ENCODE measurements around the gene PNRC2. TPM values are rescaled to one million over a fixed set of nuclear protein-coding genes. Genes with fewer than 3 reads are reported as not detected.

PNRC2 gene
- total RNA-seq, 1 experiment from 2014 or later = 166 TPM

DNA sequence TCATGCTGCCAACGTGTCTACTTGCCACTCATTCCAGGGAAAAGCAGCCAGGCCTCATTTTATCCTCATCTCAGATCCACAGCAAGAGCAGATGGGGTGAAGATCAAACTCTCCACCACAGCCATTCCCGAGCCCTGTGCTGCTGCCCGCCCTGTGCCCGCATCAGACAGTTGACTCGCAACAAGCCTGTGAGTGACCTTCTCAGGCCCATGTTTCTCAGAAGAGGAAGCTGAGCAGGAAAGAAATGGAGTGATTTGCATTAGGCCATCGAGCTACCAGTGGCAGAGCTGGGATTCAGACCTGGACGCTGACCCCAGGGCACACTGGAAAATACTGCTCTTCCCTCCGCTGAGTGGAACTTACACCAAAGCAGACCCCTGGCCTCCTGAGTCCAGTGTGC is 47.7 kb upstream of the PNRC2 start:
- H3K36me3 Mint-ChIP-seq = no peaks in the 10 kb centered on the region
- TF ChIP-seq GTF2I (CRISPR knock-in tag; conservative IDR thresholded peaks at IDR 0.05) (no peak), FOXP1 (CRISPR knock-in tag; IDR thresholded peaks at IDR 0.05; ENCODE audit: borderline replicate concordance) (no peak), CREB1 (CRISPR knock-in tag; IDR thresholded peaks at IDR 0.05) (no peak), SMAD4 (CRISPR knock-in tag; IDR thresholded peaks at IDR 0.05) (no peak), ZNF671 (CRISPR knock-in tag; IDR thresholded peaks at IDR 0.05) (no peak)
- TF ChIP-seq, protein P1, sequence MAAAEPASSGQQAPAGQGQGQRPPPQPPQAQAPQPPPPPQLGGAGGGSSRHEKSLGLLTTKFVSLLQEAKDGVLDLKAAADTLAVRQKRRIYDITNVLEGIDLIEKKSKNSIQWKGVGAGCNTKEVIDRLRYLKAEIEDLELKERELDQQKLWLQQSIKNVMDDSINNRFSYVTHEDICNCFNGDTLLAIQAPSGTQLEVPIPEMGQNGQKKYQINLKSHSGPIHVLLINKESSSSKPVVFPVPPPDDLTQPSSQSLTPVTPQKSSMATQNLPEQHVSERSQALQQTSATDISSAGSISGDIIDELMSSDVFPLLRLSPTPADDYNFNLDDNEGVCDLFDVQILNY (CRISPR knock-in tag; IDR thresholded peaks at IDR 0.05) = no peak
- H3K9me3 Mint-ChIP-seq = no peaks in the 10 kb centered on the region
- ChIA-PET CTCF (interaction anchor here (5.3 kb wide), 1 partner anchor 102 kb away, joined by 44 read pairs; no protein-coding TSS in a partner anchor), POLR2A (no interaction called here)
- no peak overlapping the region for H3K4me3 Mint-ChIP-seq
- peaks cover 9% of the 10 kb centered on the region for H3K4me1 Mint-ChIP-seq
- peaks cover 9% of the 10 kb centered on the region; the same call in 1 of the 2 replicates for H3K27me3 Mint-ChIP-seq (ENCODE audit: low read depth)
- no peak for ATAC-seq
- no peak for DNase-seq (ENCODE audit: low spot score)
- no peak overlapping the region for H3K27ac Mint-ChIP-seq

DNA sequence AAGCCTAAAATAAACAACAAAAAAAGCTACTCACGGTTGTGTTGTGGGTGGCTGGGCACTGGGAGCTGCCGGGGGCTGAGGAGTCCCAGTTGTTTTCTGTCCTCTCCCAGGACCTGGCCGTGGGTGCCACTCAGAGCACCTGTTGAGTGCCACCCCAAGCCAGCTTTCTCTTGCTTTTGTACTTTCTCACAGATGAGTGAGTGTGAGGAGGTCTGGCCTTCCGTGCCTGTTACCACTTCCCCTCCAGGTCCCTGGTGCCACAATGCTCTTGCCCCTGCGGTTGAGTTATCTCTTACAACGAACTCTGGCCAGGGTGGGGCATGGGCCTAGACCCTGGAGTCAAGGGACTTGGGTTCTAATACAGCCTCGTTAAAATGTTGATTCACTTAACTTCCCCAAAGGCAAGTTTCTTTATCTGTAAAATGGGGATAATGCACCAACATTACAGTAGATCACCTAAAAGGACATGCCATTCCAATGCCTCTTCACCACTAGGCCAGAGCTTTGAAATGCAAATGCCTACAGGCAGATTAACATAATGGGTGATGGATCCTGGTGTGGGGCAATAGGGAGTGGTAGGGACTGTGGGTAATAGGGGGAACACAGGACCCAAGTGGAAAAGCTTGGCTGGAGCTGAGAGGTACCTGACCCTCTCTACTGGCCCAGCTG is 46.3 kb upstream of the PNRC2 start, which contains the start of gene CNR2:
Gene CNR2 (minus strand): TSS at position 151 of the 669 bp plus-strand sequence. CDS start 37,745 bp downstream, outside the sequence.
- H3K4me3 Mint-ChIP-seq = no peak within 1 kb of the TSS
- peaks cover 10% of the 10 kb centered on the region for H3K4me1 Mint-ChIP-seq
- peaks cover 9% of the 10 kb centered on the region; the same call in 1 of the 2 replicates for H3K27me3 Mint-ChIP-seq (ENCODE audit: low read depth)
- POLR2A ChIA-PET = no interaction called here
- H3K27ac Mint-ChIP-seq = no peak within 1 kb of the TSS; the same call in 1 of the 2 replicates
- ATAC-seq = no peak
- no peak for DNase-seq (ENCODE audit: low spot score)
- no peak for TF ChIP-seq GRHL2 (CRISPR knock-in tag; IDR thresholded peaks at IDR 0.05; ENCODE audit: insufficient replicate concordance, severe bottlenecking)
- TF ChIP-seq, protein P2, sequence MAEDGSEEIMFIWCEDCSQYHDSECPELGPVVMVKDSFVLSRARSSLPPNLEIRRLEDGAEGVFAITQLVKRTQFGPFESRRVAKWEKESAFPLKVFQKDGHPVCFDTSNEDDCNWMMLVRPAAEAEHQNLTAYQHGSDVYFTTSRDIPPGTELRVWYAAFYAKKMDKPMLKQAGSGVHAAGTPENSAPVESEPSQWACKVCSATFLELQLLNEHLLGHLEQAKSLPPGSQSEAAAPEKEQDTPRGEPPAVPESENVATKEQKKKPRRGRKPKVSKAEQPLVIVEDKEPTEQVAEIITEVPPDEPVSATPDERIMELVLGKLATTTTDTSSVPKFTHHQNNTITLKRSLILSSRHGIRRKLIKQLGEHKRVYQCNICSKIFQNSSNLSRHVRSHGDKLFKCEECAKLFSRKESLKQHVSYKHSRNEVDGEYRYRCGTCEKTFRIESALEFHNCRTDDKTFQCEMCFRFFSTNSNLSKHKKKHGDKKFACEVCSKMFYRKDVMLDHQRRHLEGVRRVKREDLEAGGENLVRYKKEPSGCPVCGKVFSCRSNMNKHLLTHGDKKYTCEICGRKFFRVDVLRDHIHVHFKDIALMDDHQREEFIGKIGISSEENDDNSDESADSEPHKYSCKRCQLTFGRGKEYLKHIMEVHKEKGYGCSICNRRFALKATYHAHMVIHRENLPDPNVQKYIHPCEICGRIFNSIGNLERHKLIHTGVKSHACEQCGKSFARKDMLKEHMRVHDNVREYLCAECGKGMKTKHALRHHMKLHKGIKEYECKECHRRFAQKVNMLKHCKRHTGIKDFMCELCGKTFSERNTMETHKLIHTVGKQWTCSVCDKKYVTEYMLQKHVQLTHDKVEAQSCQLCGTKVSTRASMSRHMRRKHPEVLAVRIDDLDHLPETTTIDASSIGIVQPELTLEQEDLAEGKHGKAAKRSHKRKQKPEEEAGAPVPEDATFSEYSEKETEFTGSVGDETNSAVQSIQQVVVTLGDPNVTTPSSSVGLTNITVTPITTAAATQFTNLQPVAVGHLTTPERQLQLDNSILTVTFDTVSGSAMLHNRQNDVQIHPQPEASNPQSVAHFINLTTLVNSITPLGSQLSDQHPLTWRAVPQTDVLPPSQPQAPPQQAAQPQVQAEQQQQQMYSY (CRISPR knock-in tag; IDR thresholded peaks at IDR 0.05) = no peak
- no peak for TF ChIP-seq ZBTB21 (CRISPR knock-in tag; IDR thresholded peaks at IDR 0.05; ENCODE audit: borderline replicate concordance)
- no peak for TF ChIP-seq FOXK1 (CRISPR knock-in tag; IDR thresholded peaks at IDR 0.05)
- TF ChIP-seq, protein P3, sequence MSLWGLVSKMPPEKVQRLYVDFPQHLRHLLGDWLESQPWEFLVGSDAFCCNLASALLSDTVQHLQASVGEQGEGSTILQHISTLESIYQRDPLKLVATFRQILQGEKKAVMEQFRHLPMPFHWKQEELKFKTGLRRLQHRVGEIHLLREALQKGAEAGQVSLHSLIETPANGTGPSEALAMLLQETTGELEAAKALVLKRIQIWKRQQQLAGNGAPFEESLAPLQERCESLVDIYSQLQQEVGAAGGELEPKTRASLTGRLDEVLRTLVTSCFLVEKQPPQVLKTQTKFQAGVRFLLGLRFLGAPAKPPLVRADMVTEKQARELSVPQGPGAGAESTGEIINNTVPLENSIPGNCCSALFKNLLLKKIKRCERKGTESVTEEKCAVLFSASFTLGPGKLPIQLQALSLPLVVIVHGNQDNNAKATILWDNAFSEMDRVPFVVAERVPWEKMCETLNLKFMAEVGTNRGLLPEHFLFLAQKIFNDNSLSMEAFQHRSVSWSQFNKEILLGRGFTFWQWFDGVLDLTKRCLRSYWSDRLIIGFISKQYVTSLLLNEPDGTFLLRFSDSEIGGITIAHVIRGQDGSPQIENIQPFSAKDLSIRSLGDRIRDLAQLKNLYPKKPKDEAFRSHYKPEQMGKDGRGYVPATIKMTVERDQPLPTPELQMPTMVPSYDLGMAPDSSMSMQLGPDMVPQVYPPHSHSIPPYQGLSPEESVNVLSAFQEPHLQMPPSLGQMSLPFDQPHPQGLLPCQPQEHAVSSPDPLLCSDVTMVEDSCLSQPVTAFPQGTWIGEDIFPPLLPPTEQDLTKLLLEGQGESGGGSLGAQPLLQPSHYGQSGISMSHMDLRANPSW (CRISPR knock-in tag; conservative IDR thresholded peaks at IDR 0.05; ENCODE audit: low read depth) = no peak
- TF ChIP-seq, protein P4, sequence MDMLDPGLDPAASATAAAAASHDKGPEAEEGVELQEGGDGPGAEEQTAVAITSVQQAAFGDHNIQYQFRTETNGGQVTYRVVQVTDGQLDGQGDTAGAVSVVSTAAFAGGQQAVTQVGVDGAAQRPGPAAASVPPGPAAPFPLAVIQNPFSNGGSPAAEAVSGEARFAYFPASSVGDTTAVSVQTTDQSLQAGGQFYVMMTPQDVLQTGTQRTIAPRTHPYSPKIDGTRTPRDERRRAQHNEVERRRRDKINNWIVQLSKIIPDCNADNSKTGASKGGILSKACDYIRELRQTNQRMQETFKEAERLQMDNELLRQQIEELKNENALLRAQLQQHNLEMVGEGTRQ (CRISPR knock-in tag; IDR thresholded peaks at IDR 0.05) = no peak
- TF ChIP-seq MYBL2 (CRISPR knock-in tag; IDR thresholded peaks at IDR 0.05) = no peak
- TF ChIP-seq FOXJ3 (CRISPR knock-in tag; IDR thresholded peaks at IDR 0.05; ENCODE audit: borderline replicate concordance) = no peak
- TF ChIP-seq IRF2 (CRISPR knock-in tag; IDR thresholded peaks at IDR 0.05; ENCODE audit: borderline replicate concordance, low read depth) = no peak
- TF ChIP-seq NFYB (CRISPR knock-in tag; conservative IDR thresholded peaks at IDR 0.05; ENCODE audit: low read depth) = no peak
- H3K9me3 Mint-ChIP-seq = no peaks in the 10 kb centered on the region
- H3K36me3 Mint-ChIP-seq = no peaks in the 10 kb centered on the region
- CTCF ChIA-PET = interaction anchor here (1.0 to 1.7 kb wide), 2 partner anchors 103 to 123 kb away, joined by 3 to 11 read pairs; no protein-coding TSS in a partner anchor
